A673 (cell line): Measurements from ENCODE around the gene KPNA6. TPM values are rescaled to one million over a fixed set of nuclear protein-coding genes. Genes with fewer than 3 reads are reported as not detected.

ENCODE experiments used
- BruUV-seq: library from RNA; stranded (reverse); fragments of 400-500 nt; replicated peaks from 2 replicates; lab custom pipeline; 2021; lab: Mats Ljungman, UMichigan
- CTCF ChIA-PET: fragments of 300-600 bp; sonication (Branson Sonifier 250); formaldehyde crosslinking; loops from one replicate; lab custom pipeline; 2022; ENCODE audit warnings: antibody characterized with exemption; lab: Charles Lee
- POLR2A ChIA-PET: fragments of 300-600 bp; sonication (Branson Sonifier 250); formaldehyde crosslinking; loops from one replicate; lab custom pipeline; 2022; ENCODE audit warnings: antibody characterized with exemption; ENCODE audit not compliant: low non-redundant PET; lab: Charles Lee
- DNase-seq: peaks from one replicate; pipeline ENCODE4 v3.0.0-alpha.2; 2015; ENCODE audit warnings: low spot score
- H3K27ac ChIP-seq: fragments of 200-600 bp; sonication (generic); 2 replicates; pipeline ENCODE4 v1.5.1; 2016; ENCODE audit warnings: mixed run types, low read depth, mild to moderate bottlenecking, mixed read lengths, antibody characterized with exemption, low read length; ENCODE audit not compliant: poor library complexity, severe bottlenecking
- H3K27me3 ChIP-seq: fragments of 200-600 bp; sonication (generic); replicated peaks from 2 replicates; pipeline ENCODE4 v1.6.1; 2017; ENCODE audit warnings: mixed run types, low read depth, mild to moderate bottlenecking, mixed read lengths, antibody characterized with exemption, low read length; ENCODE audit not compliant: insufficient read depth, poor library complexity
- H3K36me3 ChIP-seq: fragments of 200-600 bp; sonication (generic); 2 replicates; pipeline ENCODE4 v1.6.1; 2016; ENCODE audit warnings: mixed run types, mild to moderate bottlenecking, mixed read lengths, antibody characterized with exemption, low read length; ENCODE audit not compliant: insufficient read depth, poor library complexity, severe bottlenecking
- H3K4me1 ChIP-seq: fragments of 200-600 bp; sonication (generic); 2 replicates; pipeline ENCODE4 v1.6.1; 2017; ENCODE audit warnings: mixed run types, mild to moderate bottlenecking, mixed read lengths, antibody characterized with exemption, low read length; ENCODE audit not compliant: insufficient read depth, poor library complexity, severe bottlenecking
- H3K4me3 ChIP-seq: fragments of 200-600 bp; sonication (generic); 2 replicates; pipeline ENCODE4 v1.5.1; 2016; ENCODE audit warnings: low read depth, mixed run types, mild to moderate bottlenecking, mixed read lengths, low read length; ENCODE audit not compliant: poor library complexity, severe bottlenecking
- H3K9me3 ChIP-seq: fragments of 200-600 bp; sonication (generic); 2 replicates; pipeline ENCODE4 v1.6.1; 2016; ENCODE audit warnings: mixed run types, low read depth, mild to moderate bottlenecking, mixed read lengths, antibody characterized with exemption, low read length; ENCODE audit not compliant: poor library complexity, severe bottlenecking
- CTCF ChIP-seq: fragments of 300-800, 200-600 bp; sonication (generic); conservative IDR thresholded peaks from 2 replicates; pipeline ENCODE4 v1.5.1; 2017; ENCODE audit warnings: low read depth, mild to moderate bottlenecking, antibody characterized with exemption, low read length, moderate library complexity, mixed read lengths
- EZH2 ChIP-seq: fragments of 200-600 bp; sonication (generic); IDR thresholded peaks from 2 replicates; pipeline ENCODE4 v1.6.1; 2017; ENCODE audit warnings: borderline replicate concordance, low read depth, mild to moderate bottlenecking, mixed read lengths, antibody characterized with exemption, low read length; ENCODE audit not compliant: poor library complexity, severe bottlenecking
- intact Hi-C: fragments of 100-400 bp; cut with micrococcal nuclease; formaldehyde crosslinking; loops from one replicate; pipeline ENCODE4 v1.10.0; 2022; ENCODE audit not compliant: unreplicated experiment
- microRNA-seq: library from miRNA; unstranded; fragments of <30 nt; microRNA quantifications from one replicate; pipeline ENCODE4 v1.2.0, GENCODE V29; 2021
- total RNA-seq: library from RNA; stranded (reverse); gene quantifications from 2 replicates; pipeline ENCODE4 v1.2.3, GENCODE V29; 2021

The KPNA6 gene
- total RNA-seq, 1 experiment from 2014 or later: 96.8 TPM

GRCh38 chr1:32224285-32224684 lies 116.4 kb downstream of the KPNA6 start:
- CTCF ChIA-PET: no interaction called here
- Histone ChIP-seq H3K27me3 (no peaks in the 10 kb centered on the region), H3K4me3 (no peak overlapping the region), H3K4me1 (peaks cover 17% of the 10 kb centered on the region), H3K9me3 (no peaks in the 10 kb centered on the region), H3K27ac (no peak overlapping the region), H3K36me3 (peaks cover 49% of the 10 kb centered on the region)
- no peak for DNase-seq
- no TSS peak for BruUV-seq
- TF ChIP-seq CTCF (no peak), EZH2 (no peak)
- intact Hi-C loops: loop anchor here (10.0 kb wide), 1 partner anchor 111 kb away; the partner anchor contains the start of gene MARCKSL1
- POLR2A ChIA-PET: no interaction called here

Small RNA genes within 50 kb of the gene (microRNA-seq; reads per million reads assigned to microRNA genes)
- gene MIR5585: not detected

Other genes with a start within 250 kb of the KPNA6 start
- gene PTP4A2, start 169.7 kb upstream of the KPNA6 start, total RNA-seq: 256 and 283 TPM in 2 replicates
- gene KHDRBS1, start 94.2 kb upstream of the KPNA6 start, total RNA-seq: 226 and 236 TPM in 2 replicates
- gene TMEM39B, start 35.1 kb upstream of the KPNA6 start, total RNA-seq: 30.4 and 32.4 TPM in 2 replicates
- gene TXLNA, start 71.6 kb downstream of the KPNA6 start, total RNA-seq: 62.3 and 62.7 TPM in 2 replicates
- gene CCDC28B, start 92.5 kb downstream of the KPNA6 start, total RNA-seq: 15.6 and 22.4 TPM in 2 replicates
- 7.2 and 7.9 TPM in 2 replicates for gene IQCC, start 97.6 kb downstream of the KPNA6 start, total RNA-seq
- not detected in 2 replicates for gene DCDC2B, start 101.0 kb downstream of the KPNA6 start, total RNA-seq
- 15.4 TPM in 2 replicates for gene TMEM234, start 114.3 kb downstream of the KPNA6 start, total RNA-seq
- gene EIF3I, start 114.4 kb downstream of the KPNA6 start, total RNA-seq: 298 and 303 TPM in 2 replicates
- 0.35 TPM in 1 of 2 replicates, not detected in the other for gene FAM167B, start 139.2 kb downstream of the KPNA6 start, total RNA-seq
- gene LCK, start 143.2 kb downstream of the KPNA6 start, total RNA-seq: not detected in 2 replicates
- 192 and 195 TPM in 2 replicates for gene HDAC1, start 184.0 kb downstream of the KPNA6 start, total RNA-seq
- gene MARCKSL1, start 228.2 kb downstream of the KPNA6 start, total RNA-seq: 425 and 445 TPM in 2 replicates